Measurements from ENCODE around the gene PCDHB13.
"Not testable (repeated sequence)": the region's sequence is repeated elsewhere in the genome, so short reads cannot be mapped to it uniquely, and the experiment has no call there.

The PCDHB13 gene

GRCh38 chr5:141223112-141223783 is 9.5 kb downstream of the PCDHB13 start, which contains the start of gene PCDHB14:
Gene PCDHB14, plus strand, starts transcription at chr5:141223343. Its CDS starts 163 bp downstream, at chr5:141223506.
- peak; percentile 55 for DNase-seq
- no peaks in the 10 kb centered on the region for H3K27me3 ChIP-seq
- peak within 1 kb of the TSS; percentile 45 for H3K4me3 ChIP-seq (ENCODE audit: low read depth, low read length)
- no peaks in the 10 kb centered on the region for H3K9me3 ChIP-seq
- peak; percentile 62 for TF ChIP-seq CTCF (IDR thresholded peaks at IDR 0.05; ENCODE audit: low read depth, low read length)
- peaks cover 3% of the 10 kb centered on the region; the same call in 1 of the 2 replicates for H3K4me1 ChIP-seq
- no peaks in the 10 kb centered on the region for H3K36me3 ChIP-seq

- H3K36me3 ChIP-seq; H3K9me3 ChIP-seq; DNase-seq; H3K4me3 ChIP-seq (ENCODE audit: low read depth, low read length); H3K27me3 ChIP-seq; H3K4me1 ChIP-seq: not testable (repeated sequence)
Measured at GRCh38 chr5:141224844-141225243, 11.1 kb downstream of the PCDHB13 start.

GRCh38 chr5:141225421-141225820 is 11.7 kb downstream of the PCDHB13 start:
- not testable (repeated sequence) for H3K9me3 ChIP-seq; DNase-seq; H3K4me3 ChIP-seq (ENCODE audit: low read depth, low read length); H3K27me3 ChIP-seq; H3K36me3 ChIP-seq; H3K4me1 ChIP-seq

GRCh38 chr5:141234109-141234667 is 20.5 kb downstream of the PCDHB13 start:
- Histone ChIP-seq H3K4me3 (ENCODE audit: low read depth, low read length) (peak overlapping the region; percentile 63), H3K9me3 (no peaks in the 10 kb centered on the region), H3K36me3 (no peaks in the 10 kb centered on the region), H3K4me1 (no peaks in the 10 kb centered on the region), H3K27me3 (no peaks in the 10 kb centered on the region)
- peak; percentile 76 for TF ChIP-seq CTCF (IDR thresholded peaks at IDR 0.05; ENCODE audit: low read depth, low read length)
- peak; percentile 57 for DNase-seq

GRCh38 chr5:141235922-141236321 is 22.2 kb downstream of the PCDHB13 start:
- DNase-seq; H3K9me3 ChIP-seq; H3K4me3 ChIP-seq (ENCODE audit: low read depth, low read length); H3K27me3 ChIP-seq; H3K4me1 ChIP-seq; H3K36me3 ChIP-seq: not testable (repeated sequence)

GRCh38 chr5:141236516-141237313 is 23.0 kb downstream of the PCDHB13 start:
- Histone ChIP-seq H3K4me1 (no peaks in the 10 kb centered on the region), H3K36me3 (no peaks in the 10 kb centered on the region), H3K27me3 (no peaks in the 10 kb centered on the region), H3K4me3 (ENCODE audit: low read depth, low read length) (no peak overlapping the region), H3K9me3 (no peaks in the 10 kb centered on the region; the same call in 1 of the 2 replicates)
- no peak for DNase-seq
- no peak for TF ChIP-seq CTCF (IDR thresholded peaks at IDR 0.05; ENCODE audit: low read depth, low read length)

GRCh38 chr5:141241496-141241895 is 27.8 kb downstream of the PCDHB13 start:
- no peaks in the 10 kb centered on the region for H3K36me3 ChIP-seq
- no peak for DNase-seq
- H3K27me3 ChIP-seq = no peaks in the 10 kb centered on the region
- no peaks in the 10 kb centered on the region; the same call in 1 of the 2 replicates for H3K9me3 ChIP-seq
- no peaks in the 10 kb centered on the region for H3K4me1 ChIP-seq
- H3K4me3 ChIP-seq (ENCODE audit: low read depth, low read length) = no peak overlapping the region
- no peak for TF ChIP-seq CTCF (IDR thresholded peaks at IDR 0.05; ENCODE audit: low read depth, low read length)
